Natural killer cell (primary cell): Measurements from ENCODE around the gene TMEM74B. TPM values are rescaled to one million over a fixed set of nuclear protein-coding genes. Genes with fewer than 3 reads are reported as not detected.

ENCODE experiments used
- ATAC-seq, 3 donors: fragments of 150-1000 bp in 2 of 3; fragments of 200-7000 bp in 1 of 3; cut with Tn5 transposase; 1 replicate in 1 of 3; 2 replicates in 2 of 3; pipeline ENCODE4 v1.10.0; 2021; ENCODE audit warnings: mild to moderate bottlenecking in 2 of 3, moderate library complexity in 2 of 3
- DNase-seq, 2 donors: peaks; one replicate each; pipeline versions ENCODE4 v3.0.0 to v3.0.0-alpha.2; 2013 to 2021; ENCODE audit warnings: mixed read lengths in 1 of 2
- H3K27ac ChIP-seq: one replicate; pipeline ENCODE4 v1.5.1; 2013; ENCODE audit warnings: mild to moderate bottlenecking, low read length
- H3K27me3 ChIP-seq: one replicate; pipeline ENCODE4 v1.6.1; 2013; ENCODE audit warnings: low read length; ENCODE audit not compliant: control insufficient read depth, insufficient read depth
- H3K36me3 ChIP-seq: one replicate; pipeline ENCODE4 v1.6.1; 2013; ENCODE audit warnings: low read length; ENCODE audit not compliant: control insufficient read depth, insufficient read depth
- H3K4me1 ChIP-seq: one replicate; pipeline ENCODE4 v1.6.1; 2013; ENCODE audit warnings: low read length; ENCODE audit not compliant: control insufficient read depth, insufficient read depth
- H3K4me3 ChIP-seq: one replicate; pipeline ENCODE4 v1.5.1; 2013; ENCODE audit warnings: low read length
- H3K9me3 ChIP-seq: one replicate; pipeline ENCODE4 v1.6.1; 2013; ENCODE audit warnings: low read length; ENCODE audit not compliant: control insufficient read depth, insufficient read depth
- H3K27ac Mint-ChIP-seq, 2 donors: one replicate each; pipeline ENCODE4 v1.8.0; 2022; ENCODE audit warnings: mild to moderate bottlenecking in 2 of 2, mixed read lengths in 2 of 2, moderate library complexity in 1 of 2
- H3K27me3 Mint-ChIP-seq, 2 donors: one replicate each; pipeline ENCODE4 v1.8.0; 2022; ENCODE audit warnings: low read depth in 2 of 2, mixed read lengths in 2 of 2
- H3K36me3 Mint-ChIP-seq: one replicate; pipeline ENCODE4 v1.8.0; 2022; ENCODE audit warnings: mixed read lengths
- H3K4me1 Mint-ChIP-seq, 2 donors: one replicate each; pipeline ENCODE4 v1.8.0; 2022; ENCODE audit warnings: mixed read lengths in 2 of 2
- H3K4me3 Mint-ChIP-seq: one replicate; pipeline ENCODE4 v1.8.0; 2022; ENCODE audit warnings: mild to moderate bottlenecking, moderate library complexity, mixed read lengths
- H3K9me3 Mint-ChIP-seq, 2 donors: one replicate each; pipeline ENCODE4 v1.8.0; 2022; ENCODE audit warnings: mixed read lengths in 2 of 2
- CTCF ChIP-seq: fragments of 200-600 bp; IDR thresholded peaks from one replicate; pipeline ENCODE4 v1.8.0; 2022; ENCODE audit warnings: antibody characterized with exemption
- WGBS: methylation state at CpG from one replicate; pipeline ENCODE4 v1.1.7; 2013; ENCODE audit warnings: missing lambda C conversion rate; ENCODE audit not compliant: insufficient coverage; 5-methylcytosine and 5-hydroxymethylcytosine counted together
- intact Hi-C: fragments of 100-400 bp; cut with micrococcal nuclease; formaldehyde crosslinking; loops from one replicate; pipeline ENCODE4 v1.14.2; 2022
- total RNA-seq, 4 donors: library from RNA; stranded (reverse); fragments of 120-200 nt in 1 of 4; gene quantifications; one replicate each; pipeline versions ENCODE4 v1.2.3 to v1.2.4, GENCODE V29; 2013 to 2022

The TMEM74B gene
- total RNA-seq, 3 donors from 2014 or later (not counting 1 experiment from before 2014, with no cell fraction given): 0.35 TPM; not detected in 2

GRCh38 chr20:1134355-1134754 lies 50.4 kb downstream of the TMEM74B start:
- Histone ChIP-seq H3K9me3 (no peaks in the 10 kb centered on the region), H3K27me3 (no peaks in the 10 kb centered on the region), H3K4me3 (no peak overlapping the region), H3K27ac (no peak overlapping the region), H3K4me1 (no peaks in the 10 kb centered on the region), H3K36me3 (peaks cover 78% of the 10 kb centered on the region)
- Mint-ChIP-seq H3K9me3 (no peaks in the 10 kb centered on the region), H3K27ac (peak overlapping the region in 1 of 2 donors; percentile 9), H3K4me1 (peaks cover 28 to 39% of the 10 kb centered on the region in 2 donors), H3K4me3 (no peak overlapping the region), H3K27me3 (no peaks in the 10 kb centered on the region), H3K36me3 (peaks cover 22% of the 10 kb centered on the region)
- TF ChIP-seq CTCF: no peak
- WGBS: 65% methylated on average over 2 of the region's 2 CpGs
- intact Hi-C loops: no loop called here
- DNase-seq (no peak), ATAC-seq (no peak)

GRCh38 chr20:1131354-1131753 lies 53.4 kb downstream of the TMEM74B start:
- WGBS: 95% methylated on average over 3 of the region's 3 CpGs
- no peak for TF ChIP-seq CTCF
- peaks cover 28 to 46% of the 10 kb centered on the region in 2 donors for H3K4me1 Mint-ChIP-seq
- no peaks in the 10 kb centered on the region for H3K9me3 ChIP-seq
- no peaks in the 10 kb centered on the region for H3K27me3 Mint-ChIP-seq
- H3K4me1 ChIP-seq: no peaks in the 10 kb centered on the region
- no peak overlapping the region for H3K27ac ChIP-seq
- intact Hi-C loops: no loop called here
- no peak overlapping the region for H3K4me3 ChIP-seq
- DNase-seq (no peak), ATAC-seq (no peak)
- no peaks in the 10 kb centered on the region for H3K9me3 Mint-ChIP-seq
- peak overlapping the region; percentile 16 to 71 for H3K27ac Mint-ChIP-seq
- H3K36me3 Mint-ChIP-seq: peaks cover 14% of the 10 kb centered on the region
- H3K27me3 ChIP-seq: no peaks in the 10 kb centered on the region
- H3K4me3 Mint-ChIP-seq: no peak overlapping the region
- H3K36me3 ChIP-seq: peaks cover 76% of the 10 kb centered on the region

- TF ChIP-seq CTCF: no peak
- Histone ChIP-seq H3K36me3 (peaks cover 76% of the 10 kb centered on the region), H3K9me3 (no peaks in the 10 kb centered on the region), H3K27ac (no peak overlapping the region), H3K27me3 (no peaks in the 10 kb centered on the region), H3K4me3 (no peak overlapping the region), H3K4me1 (no peaks in the 10 kb centered on the region)
- DNase-seq (no peak), ATAC-seq (peak in 1 of 3 donors; percentile 65)
- H3K9me3 Mint-ChIP-seq: no peaks in the 10 kb centered on the region
- H3K4me3 Mint-ChIP-seq: no peak overlapping the region
- peak overlapping the region; percentile 16 to 71 for H3K27ac Mint-ChIP-seq
- no peaks in the 10 kb centered on the region for H3K27me3 Mint-ChIP-seq
- intact Hi-C loops: no loop called here
- peaks cover 11% of the 10 kb centered on the region for H3K36me3 Mint-ChIP-seq
- 59% methylated on average over 5 of the region's 5 CpGs for WGBS
- peaks cover 28 to 45% of the 10 kb centered on the region in 2 donors for H3K4me1 Mint-ChIP-seq
Observed at GRCh38 chr20:1130847-1131246, 53.9 kb downstream of the TMEM74B start.

Other genes starting within 250 kb of the TMEM74B start
- under 1 TPM; 0.09 to 0.70 (median 0.53) TPM for gene RSPO4, start 182.7 kb downstream of the TMEM74B start, total RNA-seq
- gene PSMF1, start 66.4 kb downstream of the TMEM74B start, total RNA-seq: 100 to 1,000 TPM in 2 of 3 donors, 10 to 100 TPM in 1; 97.1 to 107 (median 101) TPM
- gene C20orf202, start 18.5 kb upstream of the TMEM74B start, total RNA-seq: under 1 TPM; 0.16 to 0.75 (median 0.60) TPM
- gene RAD21L1, start 41.1 kb upstream of the TMEM74B start, total RNA-seq: not detected
- gene SNPH, start 81.3 kb upstream of the TMEM74B start, total RNA-seq: 1 to 10 TPM; 3.1 to 5.9 (median 5.8) TPM
- gene SDCBP2, start 144.2 kb upstream of the TMEM74B start, total RNA-seq: 1 to 10 TPM; 2.0 to 2.7 (median 2.6) TPM
- 10 to 100 TPM; 74.6 to 76.4 (median 75.4) TPM for gene FKBP1A, start 208.1 kb upstream of the TMEM74B start, total RNA-seq